GM18519 (cell line): ENCODE results near the gene ADAM12.

Source experiments
- ATAC-seq: cut with Tn5 transposase; IDR thresholded peaks from one replicate; pipeline ENCODE4 v1.9.1; 2021; ENCODE audit warnings: mild to moderate bottlenecking, moderate library complexity; ENCODE audit not compliant: unreplicated experiment, low FRiP score

ADAM12 gene

DNA sequence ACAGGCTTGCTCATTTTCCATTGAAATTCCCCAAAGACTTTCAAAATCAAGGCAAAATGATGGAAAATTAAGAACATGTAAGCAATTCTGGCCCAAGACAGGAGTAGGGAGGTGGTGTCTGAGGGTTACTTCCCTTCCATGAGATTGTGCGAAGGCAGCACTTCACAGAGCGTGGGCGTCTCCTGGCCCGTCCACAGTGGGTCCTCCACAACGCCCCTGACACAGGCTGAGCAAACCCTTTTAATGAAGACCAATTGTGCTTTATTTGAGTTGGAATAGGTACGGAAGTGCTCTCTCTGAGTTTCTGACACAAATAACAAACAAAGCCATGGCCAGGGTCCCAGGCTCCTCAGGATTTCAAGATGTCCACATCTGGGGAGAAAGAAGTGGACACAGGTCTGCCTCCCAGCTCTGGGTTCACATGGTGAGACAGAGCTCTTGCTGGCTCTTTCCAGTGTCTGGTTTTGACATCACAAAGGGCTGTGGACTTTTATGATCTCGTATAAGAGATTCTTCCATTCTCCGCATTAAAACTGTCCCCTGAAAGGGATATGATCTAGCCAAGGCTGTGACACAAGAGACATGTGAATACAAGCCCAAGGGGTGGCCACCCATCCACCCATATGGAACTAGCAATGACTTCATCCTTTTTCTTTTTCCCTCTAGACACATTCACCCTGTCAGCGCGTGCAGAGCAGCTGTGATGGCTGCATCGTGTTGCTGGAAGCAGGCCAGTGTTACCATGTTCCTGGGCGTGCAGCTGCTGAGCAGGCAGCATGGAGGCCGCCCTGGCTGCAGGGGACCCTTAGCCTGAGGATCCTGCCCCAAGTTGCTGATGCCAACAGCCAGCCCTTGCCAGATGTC lies 145.6 kb downstream of the ADAM12 start:
- no peak for ATAC-seq

DNA sequence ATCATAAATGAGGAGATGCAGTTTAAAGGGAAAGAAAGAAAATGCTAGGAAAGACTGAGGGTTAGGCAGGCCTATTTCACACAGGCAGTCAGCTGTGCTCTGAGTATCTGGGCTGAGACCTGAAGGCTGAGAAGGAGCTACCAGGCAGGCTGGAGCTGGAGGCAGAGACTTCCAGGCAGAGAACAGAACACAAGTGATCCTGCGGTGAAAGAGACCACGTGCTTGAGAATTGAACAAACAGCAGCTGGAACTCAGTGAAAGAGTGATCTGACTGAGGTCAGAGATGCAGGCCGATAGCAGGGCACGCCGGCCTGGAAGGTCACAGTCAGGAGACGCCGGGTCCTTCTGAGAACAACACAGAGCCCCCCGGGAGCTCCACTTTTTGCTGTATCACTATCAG lies 147.8 kb downstream of the ADAM12 start:
- ATAC-seq: no peak

DNA sequence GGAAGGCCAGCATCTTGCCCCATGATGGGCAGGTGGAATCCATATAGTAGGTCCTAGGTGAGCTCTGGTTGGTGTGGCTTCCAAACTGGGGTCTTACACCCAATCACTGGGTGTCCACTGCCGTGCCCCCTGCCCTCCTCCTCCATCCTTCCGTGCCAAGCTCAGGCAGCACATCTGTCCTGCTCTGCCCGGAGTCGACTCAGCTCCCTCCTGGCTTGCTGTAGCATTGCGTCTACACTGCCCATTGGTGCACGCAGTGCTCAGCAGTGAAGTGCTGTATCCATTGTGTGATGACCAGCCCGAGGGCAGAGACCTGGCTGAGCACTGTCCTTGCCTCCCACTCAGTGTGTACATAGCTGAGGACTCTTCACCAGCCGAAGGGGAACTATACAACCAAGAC lies 148.4 kb downstream of the ADAM12 start:
- no peak for ATAC-seq

DNA sequence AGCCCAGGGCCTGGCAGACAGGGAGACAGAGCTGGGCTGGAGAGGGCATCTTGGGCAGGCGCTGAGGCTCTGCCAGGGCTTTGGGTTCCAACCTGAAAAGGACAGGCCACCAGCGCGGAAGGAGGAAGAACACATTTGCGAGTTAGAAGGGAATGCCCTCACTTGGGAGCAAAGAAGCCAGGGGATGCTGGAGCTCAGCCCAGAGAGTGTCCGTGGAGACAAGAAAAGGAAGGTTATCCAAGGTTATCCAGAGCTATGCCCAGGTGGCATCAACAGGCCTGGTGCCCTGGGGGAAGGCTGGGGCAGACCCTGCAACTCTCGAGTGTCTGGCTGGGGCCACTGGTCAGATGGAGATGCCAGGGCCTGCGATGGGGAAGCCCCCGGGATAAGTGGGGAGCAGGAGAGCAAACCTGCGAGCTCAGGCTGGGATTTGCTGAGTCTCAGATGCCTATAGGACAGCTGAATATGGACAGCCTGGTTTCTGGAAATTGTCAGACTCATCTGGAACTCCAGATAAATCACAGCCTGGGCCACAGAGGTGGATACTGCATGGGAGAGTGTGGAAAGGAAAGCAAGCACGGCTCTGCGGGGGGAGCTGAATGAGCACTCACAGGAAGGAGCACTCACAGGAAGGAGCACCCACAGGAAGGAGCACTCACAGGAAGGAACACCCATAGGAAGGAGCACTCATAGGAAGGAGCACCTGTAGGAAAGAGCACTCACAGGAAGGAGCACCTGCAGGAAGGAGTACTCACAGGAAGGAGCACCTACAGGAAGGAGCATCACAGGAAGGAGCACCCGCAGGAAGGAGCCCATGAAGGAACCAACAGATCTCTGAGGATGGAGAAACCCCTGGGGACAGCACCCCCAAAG lies 152.1 kb downstream of the ADAM12 start:
- no peak for ATAC-seq

DNA sequence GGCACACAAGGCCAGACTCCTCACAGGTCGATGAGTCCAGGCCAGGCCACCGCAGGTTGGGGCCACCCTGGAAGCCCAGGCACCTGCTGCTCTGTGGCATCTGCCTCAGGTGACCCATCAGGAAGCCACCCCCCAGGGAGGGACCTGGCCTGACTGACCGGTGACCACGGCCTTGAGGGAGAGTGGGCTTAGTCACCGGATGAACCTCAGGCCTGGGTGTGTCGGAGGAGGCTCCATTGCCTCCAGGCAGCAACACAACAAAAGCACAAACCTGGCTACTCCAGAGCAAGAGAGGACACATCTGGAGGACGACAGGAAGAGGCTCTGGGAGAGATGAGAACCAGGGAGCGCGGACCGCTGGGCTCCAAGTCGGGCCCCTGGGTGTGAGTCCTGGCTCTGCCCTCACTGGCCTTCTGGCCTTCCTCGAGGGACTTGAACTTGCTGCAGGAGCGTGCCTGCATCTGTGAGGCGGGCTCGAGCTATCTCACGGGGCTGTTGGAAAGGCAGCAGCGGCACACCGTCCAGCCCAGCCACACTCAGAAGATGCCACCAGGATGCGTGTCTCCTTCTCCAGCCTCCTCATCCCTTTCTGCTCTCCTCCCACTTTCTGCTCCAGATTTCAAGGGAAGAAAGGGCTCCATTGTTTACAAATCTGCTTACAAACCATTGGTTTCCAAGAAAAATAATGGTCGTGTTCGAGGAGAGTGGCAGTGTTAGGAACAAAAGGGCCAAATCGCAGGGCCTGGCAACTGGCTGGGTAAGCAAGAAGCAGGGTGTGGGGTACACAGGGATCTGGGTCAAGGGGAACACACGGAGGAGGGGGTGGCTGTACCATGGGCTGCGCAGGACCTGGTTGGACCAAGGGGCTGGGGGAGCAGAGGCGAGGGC lies 152.9 kb downstream of the ADAM12 start:
- ATAC-seq: no peak

DNA sequence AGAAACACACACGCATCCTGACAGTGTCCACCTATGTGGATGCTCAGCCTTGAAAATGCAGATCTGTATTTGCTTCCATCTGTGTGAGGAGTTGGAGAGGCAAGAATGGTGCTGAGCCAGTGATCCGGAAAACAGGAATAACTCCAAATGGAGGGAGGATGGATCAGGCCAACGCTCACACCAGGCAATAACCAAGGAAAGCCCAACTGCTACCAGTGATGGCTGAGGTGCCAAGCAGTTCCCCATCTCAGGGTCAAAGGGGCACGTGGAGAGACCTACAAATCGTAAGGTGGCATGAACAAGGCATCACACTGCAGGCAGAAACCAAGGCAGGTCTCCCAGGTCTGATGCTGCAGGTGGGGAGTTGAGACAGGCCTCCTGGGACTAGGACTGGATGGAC lies 153.6 kb downstream of the ADAM12 start:
- ATAC-seq: no peak

DNA sequence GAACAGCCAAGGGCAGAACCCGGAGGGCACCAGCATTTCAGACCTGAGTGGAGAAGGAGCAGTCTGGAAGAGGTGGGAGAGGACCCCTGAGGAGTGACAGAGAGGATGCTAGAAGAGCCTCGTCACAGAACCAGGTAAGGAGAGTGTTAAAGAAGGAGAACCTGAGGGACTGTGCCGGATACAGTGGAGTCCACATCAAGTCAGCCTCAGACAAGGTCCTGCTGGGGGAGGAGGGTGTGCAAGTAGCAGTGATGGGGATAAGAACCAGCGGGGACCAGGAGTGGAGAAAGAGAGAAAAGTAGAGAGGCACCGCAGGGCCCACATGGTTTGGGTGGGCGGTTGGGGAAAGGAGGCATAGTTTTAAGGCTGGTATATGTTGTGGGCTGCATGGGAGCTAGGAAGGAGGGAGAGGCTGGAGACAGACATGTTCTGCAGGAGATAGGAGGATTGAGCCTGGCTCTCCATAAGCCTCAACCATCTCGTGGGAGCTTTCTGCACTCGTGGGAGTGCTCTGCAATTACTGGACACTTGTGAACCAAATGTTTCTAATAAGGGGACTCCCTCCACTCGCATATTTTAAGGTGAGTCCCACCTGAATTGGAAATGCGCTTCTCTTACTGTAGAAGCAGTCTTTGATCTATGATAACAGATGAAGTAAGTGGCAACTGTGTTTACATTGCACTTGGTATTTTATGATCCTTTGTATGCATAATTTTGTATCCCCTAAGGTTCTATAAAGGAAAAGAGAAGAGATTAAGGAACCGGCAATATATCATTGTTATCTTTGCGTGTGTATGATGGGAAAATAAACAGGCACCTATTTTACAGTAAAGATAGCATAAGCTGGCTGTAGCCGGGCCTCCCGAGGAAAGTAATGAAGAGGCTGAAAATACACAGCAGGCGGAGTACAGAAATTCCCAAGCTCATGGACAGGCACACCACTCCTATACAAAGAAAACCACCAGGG lies 154.8 kb downstream of the ADAM12 start:
- no peak for ATAC-seq

DNA sequence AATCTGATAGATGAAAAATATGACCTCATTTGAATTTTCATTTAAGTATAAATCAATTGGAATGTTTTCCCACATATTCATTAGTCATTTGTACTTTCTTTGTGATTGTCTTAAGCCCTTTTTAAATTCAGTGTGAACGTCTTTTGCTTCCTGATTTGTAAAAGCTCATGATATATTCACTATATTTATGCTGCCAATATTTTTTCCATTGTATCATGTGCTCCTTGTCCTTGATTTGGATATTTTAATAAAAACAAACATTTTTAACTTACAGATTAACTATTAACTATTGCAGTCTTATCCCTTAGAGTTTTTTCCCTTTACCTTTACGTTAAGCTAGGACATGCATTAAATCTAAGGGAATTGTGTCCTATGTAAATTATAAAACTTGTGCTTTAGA lies 157.7 kb downstream of the ADAM12 start:
- no peak for ATAC-seq

DNA sequence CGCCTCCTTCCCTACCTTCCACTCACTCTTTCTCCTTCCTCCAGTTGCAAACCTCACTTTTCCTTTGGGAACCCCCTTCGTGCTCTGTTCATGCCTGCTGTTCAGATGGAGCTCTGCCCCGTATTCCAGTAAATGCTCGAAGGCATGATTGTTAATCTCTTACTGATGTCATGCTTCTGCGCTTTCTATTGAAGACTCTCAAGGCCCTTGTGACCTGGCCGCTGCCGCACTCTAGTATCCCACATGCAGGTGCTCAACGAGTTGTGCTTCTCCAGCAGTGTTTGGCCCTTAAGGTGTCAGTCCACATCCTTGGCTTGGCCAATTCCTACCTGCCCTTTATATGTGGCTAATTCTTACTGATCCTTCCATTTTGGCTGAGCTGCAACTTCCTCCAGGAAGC lies 158.6 kb downstream of the ADAM12 start:
- no peak for ATAC-seq

DNA sequence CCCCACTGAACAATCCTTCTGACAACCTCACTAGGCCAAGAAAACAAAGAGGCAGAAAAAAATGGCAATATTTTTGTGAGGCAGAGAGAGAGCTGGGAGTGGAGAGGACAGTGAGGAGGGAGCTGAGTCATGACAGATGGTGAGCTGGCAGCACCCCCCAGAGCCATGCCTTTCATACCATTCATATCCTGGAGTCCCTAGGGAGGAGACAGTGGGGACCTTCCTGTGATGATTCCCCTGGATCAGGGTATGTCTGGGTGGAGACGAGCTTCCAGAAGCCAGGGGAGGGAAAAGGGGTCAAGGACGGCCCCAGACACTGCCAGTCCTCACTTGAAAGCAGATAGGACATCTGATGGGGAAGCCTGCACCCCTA lies 160.5 kb downstream of the ADAM12 start:
- no peak for ATAC-seq

DNA sequence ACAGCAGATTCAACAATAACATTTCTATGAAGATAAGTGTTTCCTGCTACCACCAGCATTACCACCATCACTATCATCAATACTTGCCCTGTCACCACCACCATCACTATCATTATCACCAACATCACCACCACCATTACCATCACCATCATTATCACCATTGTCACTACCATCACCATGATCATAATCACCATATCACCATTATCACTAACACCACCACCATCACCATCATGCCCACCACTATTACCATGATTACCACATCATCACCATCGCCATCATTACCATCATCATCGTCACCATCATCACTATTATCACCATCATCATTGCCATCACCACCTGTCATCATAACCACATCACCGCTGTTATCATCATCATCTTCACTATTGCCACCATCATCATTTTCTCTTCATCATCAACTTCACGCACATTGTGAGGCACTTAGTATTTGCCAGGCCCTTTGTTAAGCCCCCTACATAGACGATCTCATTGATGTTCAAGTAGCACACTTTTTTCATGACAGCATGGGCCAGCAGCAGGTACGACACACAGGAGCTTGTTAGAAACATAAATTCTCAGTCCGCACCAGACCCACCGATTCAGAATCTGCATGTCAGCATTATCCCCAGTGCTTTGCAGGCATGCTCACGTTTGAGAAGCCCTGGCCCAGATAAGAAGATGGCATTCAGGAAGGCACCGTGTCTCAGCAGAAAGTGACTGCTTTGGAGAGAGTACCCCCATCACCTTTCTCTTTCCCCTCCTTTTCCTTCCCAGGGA lies 161.1 kb downstream of the ADAM12 start:
- ATAC-seq: no peak

DNA sequence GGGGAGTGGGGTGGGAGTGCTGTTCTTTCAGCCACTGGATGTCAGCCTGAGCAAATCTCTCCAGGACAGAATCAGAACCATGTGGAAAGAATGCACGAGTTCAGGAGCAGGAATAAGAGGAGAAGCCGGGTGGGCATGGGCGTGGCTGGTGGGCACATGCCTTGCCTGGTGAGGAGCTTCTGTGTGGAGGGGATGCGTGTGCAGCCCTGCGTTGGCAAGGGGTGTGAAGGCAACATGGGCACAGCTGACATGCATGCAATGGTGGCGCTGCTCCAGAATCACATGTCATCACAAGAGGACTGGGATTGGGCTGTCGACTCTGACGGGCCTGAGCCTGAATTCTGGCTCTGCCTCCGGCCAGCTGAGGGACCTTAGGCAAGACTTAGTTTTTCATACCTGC lies 162.1 kb downstream of the ADAM12 start:
- no peak for ATAC-seq

DNA sequence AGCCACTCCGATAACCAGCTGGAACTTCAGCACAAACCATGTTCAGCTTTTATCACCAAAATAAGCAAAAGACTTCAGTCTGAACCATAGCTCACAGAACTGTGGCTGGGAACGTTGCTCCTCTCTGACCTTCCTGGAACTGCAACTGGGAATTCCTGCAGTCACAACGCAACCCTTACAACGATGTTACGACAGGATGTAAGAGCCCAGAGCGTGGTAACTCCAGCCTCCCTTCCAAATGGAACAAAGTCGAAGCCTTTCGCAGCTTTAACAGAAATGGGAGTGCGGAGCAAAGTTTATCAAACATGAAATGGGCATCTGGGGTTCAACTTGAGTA lies 162.6 kb downstream of the ADAM12 start:
- no peak for ATAC-seq

DNA sequence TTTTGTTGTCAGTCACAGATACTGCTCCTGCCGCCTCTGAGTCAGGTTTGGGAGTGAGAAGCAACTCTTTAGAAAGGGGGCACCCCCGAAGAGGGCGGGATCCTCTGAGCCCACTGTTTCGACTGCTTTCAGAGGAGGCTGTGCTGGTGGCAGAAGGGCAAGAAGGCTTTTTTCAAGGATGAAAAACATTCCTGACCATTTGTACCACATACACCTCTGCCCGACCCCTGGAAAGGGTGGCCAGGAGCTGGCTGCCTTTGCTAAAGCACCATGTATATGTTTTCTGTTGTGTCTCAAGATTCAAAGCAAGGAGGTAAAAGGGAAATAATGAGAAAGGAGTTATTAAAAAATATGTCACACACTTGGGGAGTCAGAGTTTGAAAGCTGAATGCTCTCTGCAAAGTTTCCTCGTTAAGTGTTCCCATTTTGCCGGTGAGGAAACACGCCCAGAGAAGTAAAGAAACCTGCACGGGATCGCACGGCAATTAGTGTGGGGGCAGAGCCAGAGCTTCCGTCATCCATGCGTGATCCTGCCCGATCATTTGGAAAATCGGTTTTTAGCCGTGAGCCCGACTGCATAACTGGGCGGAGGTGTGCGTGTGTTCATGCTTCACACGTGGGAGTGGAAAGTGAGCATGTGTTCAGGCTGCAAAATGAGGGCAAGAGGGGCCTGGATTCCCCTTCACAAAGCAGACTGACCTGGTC lies 163.2 kb downstream of the ADAM12 start:
- ATAC-seq: no peak

DNA sequence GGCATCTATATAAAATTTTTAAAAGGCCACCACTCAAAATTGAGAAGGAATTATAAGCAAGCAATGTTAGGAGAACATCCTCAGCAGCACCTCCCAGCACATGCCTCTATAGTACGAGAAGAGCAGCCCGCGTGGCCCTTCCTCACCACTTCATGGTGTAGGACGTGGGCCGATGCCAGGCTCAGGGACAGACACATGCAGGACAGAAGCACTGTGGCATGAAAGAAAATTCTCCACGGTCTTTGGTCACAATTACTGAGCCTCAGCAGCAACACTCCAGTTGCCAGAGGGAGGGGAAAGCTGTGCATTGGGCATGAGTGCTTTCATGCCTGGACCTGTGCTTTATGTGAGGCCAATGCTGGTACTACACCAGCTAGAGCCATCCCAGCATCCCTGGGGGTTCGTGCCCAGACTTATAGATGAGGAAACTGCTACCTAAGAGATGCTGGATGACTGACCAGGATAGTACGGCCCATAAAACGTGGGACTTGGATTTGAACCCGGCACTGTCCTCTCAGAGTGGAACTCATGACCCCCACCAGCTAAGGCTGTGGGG lies 164.7 kb downstream of the ADAM12 start:
- ATAC-seq: no peak

DNA sequence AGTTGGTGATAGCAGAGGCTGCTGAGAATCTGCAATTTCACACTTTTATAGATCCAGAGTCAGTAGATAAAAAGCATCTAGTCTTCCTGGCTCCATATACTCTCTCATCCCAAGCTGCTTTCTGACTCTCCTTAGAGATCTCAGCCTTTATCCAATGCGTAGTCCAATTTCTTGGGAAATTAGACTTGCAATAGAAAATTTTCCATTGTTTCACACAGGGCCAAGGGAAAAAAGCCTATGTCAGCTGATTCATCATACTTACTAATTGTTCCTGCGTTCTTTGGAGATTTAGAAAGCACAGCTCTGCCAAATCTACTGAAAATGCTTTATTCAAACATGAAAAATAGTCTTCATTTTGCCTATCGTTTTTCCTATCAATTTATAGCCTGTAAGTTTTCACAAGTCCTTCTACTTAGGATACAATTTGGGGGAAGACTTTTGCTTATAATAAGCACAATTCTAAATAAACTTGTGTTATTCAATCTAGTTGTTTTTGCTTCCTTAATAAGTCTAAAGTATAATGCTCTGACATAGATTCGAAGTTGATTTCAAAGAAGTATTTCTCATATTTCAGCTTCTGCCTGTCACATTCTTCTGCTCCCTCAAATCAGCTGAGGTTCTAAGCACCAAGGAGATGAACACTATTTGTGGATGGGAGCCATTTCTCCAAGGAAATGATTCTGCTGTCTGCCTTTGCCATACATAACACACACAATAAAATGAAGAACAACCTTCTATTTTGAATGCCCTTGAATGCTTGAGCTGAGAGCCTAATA lies 165.4 kb downstream of the ADAM12 start:
- ATAC-seq: no peak

DNA sequence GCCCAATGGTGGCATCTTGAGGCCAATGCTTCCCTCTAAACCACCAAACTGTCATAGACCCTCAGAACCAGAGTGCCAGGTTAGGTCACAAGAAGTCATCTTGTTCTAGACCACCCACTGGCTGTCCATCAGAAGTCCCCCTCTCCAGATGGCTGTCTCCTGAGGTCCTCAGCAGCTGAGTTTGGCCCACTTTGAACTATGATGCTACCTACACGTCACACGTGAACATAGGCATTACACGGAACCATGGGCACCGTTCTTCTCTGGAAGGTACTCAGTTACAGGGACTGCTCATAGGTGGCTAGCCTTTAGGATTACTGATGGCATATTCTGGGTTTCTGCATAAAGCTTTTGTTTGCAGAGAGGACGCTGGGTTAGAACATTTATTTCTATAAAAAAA lies 166.4 kb downstream of the ADAM12 start:
- no peak for ATAC-seq
